Hepatocyte (in vitro differentiated cells): ENCODE measurements around the gene SPAAR. TPM values are rescaled to one million over a fixed set of nuclear protein-coding genes. Genes with fewer than 3 reads are reported as not detected.

Experiments used
- DNase-seq: peaks from one replicate; pipeline ENCODE4 v3.0.0-alpha.2; 2016; ENCODE audit warnings: low spot score
- H2AFZ ChIP-seq: fragments of 200-600 bp; sonication (generic); 2 replicates; pipeline ENCODE4 v1.6.0; 2016; ENCODE audit warnings: antibody characterized with exemption, mild to moderate bottlenecking
- H3K27ac ChIP-seq: fragments of 200-600 bp; sonication (generic); 2 replicates; pipeline ENCODE4 v1.5.1; 2016; ENCODE audit warnings: mild to moderate bottlenecking
- H3K27me3 ChIP-seq: fragments of 200-600 bp; sonication (generic); 2 replicates; pipeline ENCODE4 v1.6.1; 2016
- H3K36me3 ChIP-seq: fragments of 200-600 bp; sonication (generic); replicated peaks from 2 replicates; pipeline ENCODE4 v1.5.1; 2016; ENCODE audit warnings: low read depth; ENCODE audit not compliant: insufficient read depth
- H3K4me1 ChIP-seq: fragments of 200-600 bp; sonication (generic); 2 replicates; pipeline ENCODE4 v1.5.1; 2016; ENCODE audit warnings: mild to moderate bottlenecking, moderate library complexity; ENCODE audit not compliant: insufficient read depth
- H3K4me2 ChIP-seq: fragments of 200-600 bp; sonication (generic); 2 replicates; pipeline ENCODE4 v1.6.0; 2016
- H3K4me3 ChIP-seq: fragments of 200-600 bp; sonication (generic); 2 replicates; pipeline ENCODE4 v1.5.1; 2016; ENCODE audit warnings: mild to moderate bottlenecking
- H3K79me2 ChIP-seq: fragments of 200-600 bp; sonication (generic); 2 replicates; pipeline ENCODE4 v1.6.0; 2017; ENCODE audit warnings: mild to moderate bottlenecking
- H3K9me2 ChIP-seq: fragments of 200-600 bp; sonication (generic); replicated peaks from 2 replicates; pipeline ENCODE4 v1.6.0; 2017; ENCODE audit warnings: mild to moderate bottlenecking; ENCODE audit not compliant: insufficient read depth
- H3K9me3 ChIP-seq: fragments of 200-600 bp; sonication (generic); 2 replicates; pipeline ENCODE4 v1.5.1; 2016; ENCODE audit warnings: low read depth, mild to moderate bottlenecking
- H4K20me1 ChIP-seq: fragments of 200-600 bp; sonication (generic); 2 replicates; pipeline ENCODE4 v1.6.0; 2016; ENCODE audit warnings: mild to moderate bottlenecking; ENCODE audit not compliant: insufficient read depth, poor library complexity, severe bottlenecking
- EZH2 ChIP-seq: fragments of 200-600 bp; sonication (generic); IDR thresholded peaks from 2 replicates; pipeline ENCODE4 v1.6.1; 2016; ENCODE audit warnings: antibody characterized with exemption, mild to moderate bottlenecking, borderline replicate concordance
- EZH2phosphoT487 ChIP-seq: fragments of 200-600 bp; sonication (generic); IDR thresholded peaks from one replicate; pipeline ENCODE4 v1.6.1; 2018; ENCODE audit warnings: antibody characterized with exemption, mild to moderate bottlenecking, low read depth, moderate library complexity; ENCODE audit not compliant: unreplicated experiment, severe bottlenecking
- WGBS: methylation state at CpG from one replicate; pipeline ENCODE4 v1.1.6; 2016; ENCODE audit warnings: low lambda C conversion rate; ENCODE audit errors: missing lambda C conversion rate; 5-methylcytosine and 5-hydroxymethylcytosine counted together
- polyA plus RNA-seq: library from polyadenylated mRNA; unstranded; fragments of >200 nt; fragmentation: Nextera tagmentation; extraction: Ambion mirVana; gene quantifications from 2 replicates; pipeline ENCODE4 v1.2.1, GENCODE V29; 2016
- total RNA-seq: library from RNA; depleted of rRNA; stranded (reverse); fragments of >200 nt; gene quantifications from 2 replicates; pipeline ENCODE4 v1.2.3, GENCODE V29; 2014
- TF ChIP-seq, protein P1 (sequence below): fragments of 200-600 bp; sonication (generic); IDR thresholded peaks from 2 replicates; pipeline ENCODE4 v1.5.1; 2016; ENCODE audit warnings: antibody characterized with exemption, mild to moderate bottlenecking; ENCODE audit not compliant: poor library complexity

SPAAR gene
- total and polyA plus RNA-seq, 2 experiments from 2014 or later: not detected

DNA sequence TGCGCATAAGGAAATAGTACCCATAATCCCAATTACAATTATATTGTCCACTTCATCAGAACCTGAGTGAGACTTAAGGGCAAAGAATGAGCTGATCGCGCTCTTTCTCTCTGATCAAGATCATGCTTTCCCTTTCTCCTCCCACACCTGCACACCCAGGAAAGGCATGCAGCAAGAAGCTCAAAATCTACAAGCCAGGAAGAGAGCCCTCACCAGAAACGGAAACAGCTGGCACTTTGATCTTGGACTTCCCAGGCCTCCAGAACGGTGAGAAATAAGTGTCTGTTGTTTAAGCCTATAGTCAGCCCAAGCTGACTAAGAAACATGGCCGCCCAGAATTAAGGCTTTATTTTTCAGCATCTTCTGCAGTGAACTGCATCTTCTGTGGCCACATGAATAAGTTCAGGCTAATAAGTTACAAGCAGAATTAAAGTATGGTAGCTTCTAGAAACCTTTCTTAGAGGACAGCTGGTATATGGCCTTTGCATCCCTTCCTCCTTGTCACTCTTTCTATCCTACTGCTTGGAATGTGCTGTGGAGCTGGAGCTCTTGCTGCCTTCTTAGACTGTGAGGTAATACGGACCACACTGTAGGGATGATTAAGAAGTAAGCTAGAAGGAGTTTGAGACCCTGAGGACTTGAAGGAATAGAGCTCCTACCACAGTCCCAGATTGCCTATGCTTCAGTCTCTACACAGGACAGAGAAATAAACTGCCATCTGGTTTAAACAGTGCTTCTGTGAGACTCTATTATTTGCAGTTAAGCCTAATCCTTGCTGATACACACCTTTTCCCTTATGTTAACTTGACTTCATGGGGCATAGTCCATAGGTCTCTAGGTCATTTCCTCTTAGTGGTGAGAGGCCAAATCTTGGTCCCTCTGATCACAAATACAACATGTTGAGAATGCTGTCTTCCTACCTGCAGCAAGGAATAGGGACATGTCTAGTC, 31.4 kb downstream of the SPAAR start:
- peak overlapping the region; percentile 36 for H3K27ac ChIP-seq
- H3K4me2 ChIP-seq: no peak overlapping the region
- no peak overlapping the region for H2AFZ ChIP-seq

DNA sequence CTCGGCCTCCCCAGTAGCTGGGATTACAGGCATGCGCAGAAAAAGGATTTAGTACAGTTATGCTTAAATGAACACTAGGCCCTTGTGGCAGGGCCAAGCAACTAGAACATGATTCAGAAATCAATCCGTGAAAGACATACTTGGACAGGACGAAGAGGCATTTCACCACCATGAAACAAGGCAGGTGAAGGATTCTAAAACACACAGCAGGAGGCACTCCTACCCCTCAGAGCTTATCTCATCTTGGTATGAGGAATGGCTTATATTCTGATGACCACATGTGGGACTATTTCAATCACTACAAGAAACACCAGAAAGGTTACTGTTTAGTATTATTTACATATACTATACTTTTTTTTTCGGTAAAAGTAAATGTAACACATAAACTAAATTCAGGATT, 33.0 kb downstream of the SPAAR start:
- H3K27ac ChIP-seq: no peak overlapping the region
- H3K9me3 ChIP-seq: no peaks in the 10 kb centered on the region
- WGBS: 90% methylated on average over 5 of the region's 5 CpGs
- no peaks in the 10 kb centered on the region for H3K9me2 ChIP-seq
- TF ChIP-seq, protein P1, sequence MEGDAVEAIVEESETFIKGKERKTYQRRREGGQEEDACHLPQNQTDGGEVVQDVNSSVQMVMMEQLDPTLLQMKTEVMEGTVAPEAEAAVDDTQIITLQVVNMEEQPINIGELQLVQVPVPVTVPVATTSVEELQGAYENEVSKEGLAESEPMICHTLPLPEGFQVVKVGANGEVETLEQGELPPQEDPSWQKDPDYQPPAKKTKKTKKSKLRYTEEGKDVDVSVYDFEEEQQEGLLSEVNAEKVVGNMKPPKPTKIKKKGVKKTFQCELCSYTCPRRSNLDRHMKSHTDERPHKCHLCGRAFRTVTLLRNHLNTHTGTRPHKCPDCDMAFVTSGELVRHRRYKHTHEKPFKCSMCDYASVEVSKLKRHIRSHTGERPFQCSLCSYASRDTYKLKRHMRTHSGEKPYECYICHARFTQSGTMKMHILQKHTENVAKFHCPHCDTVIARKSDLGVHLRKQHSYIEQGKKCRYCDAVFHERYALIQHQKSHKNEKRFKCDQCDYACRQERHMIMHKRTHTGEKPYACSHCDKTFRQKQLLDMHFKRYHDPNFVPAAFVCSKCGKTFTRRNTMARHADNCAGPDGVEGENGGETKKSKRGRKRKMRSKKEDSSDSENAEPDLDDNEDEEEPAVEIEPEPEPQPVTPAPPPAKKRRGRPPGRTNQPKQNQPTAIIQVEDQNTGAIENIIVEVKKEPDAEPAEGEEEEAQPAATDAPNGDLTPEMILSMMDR: no peak
- TF ChIP-seq EZH2 (no peak), EZH2phosphoT487 (no peak)
- no peaks in the 10 kb centered on the region for H3K27me3 ChIP-seq
- H3K79me2 ChIP-seq: no peaks in the 10 kb centered on the region
- no peak overlapping the region for H3K4me2 ChIP-seq
- H3K4me1 ChIP-seq: peaks cover 3% of the 10 kb centered on the region
- no peak overlapping the region for H3K4me3 ChIP-seq
- DNase-seq: no peak
- H2AFZ ChIP-seq: no peak overlapping the region
- no peaks in the 10 kb centered on the region for H3K36me3 ChIP-seq
- H4K20me1 ChIP-seq: no peaks in the 10 kb centered on the region

More for the DNA sequence above, 31.4 kb downstream of the SPAAR start:
- WGBS: 63% methylated on average over 7 of the region's 7 CpGs
- Histone ChIP-seq H4K20me1 (no peaks in the 10 kb centered on the region), H3K9me3 (no peaks in the 10 kb centered on the region), H3K4me3 (no peak overlapping the region), H3K27me3 (no peaks in the 10 kb centered on the region), H3K79me2 (no peaks in the 10 kb centered on the region), H3K36me3 (no peaks in the 10 kb centered on the region), H3K4me1 (peaks cover 7% of the 10 kb centered on the region), H3K9me2 (no peaks in the 10 kb centered on the region)
- DNase-seq: no peak
- TF ChIP-seq EZH2phosphoT487 (no peak), EZH2 (no peak)
- TF ChIP-seq, protein P1: no peak

DNA sequence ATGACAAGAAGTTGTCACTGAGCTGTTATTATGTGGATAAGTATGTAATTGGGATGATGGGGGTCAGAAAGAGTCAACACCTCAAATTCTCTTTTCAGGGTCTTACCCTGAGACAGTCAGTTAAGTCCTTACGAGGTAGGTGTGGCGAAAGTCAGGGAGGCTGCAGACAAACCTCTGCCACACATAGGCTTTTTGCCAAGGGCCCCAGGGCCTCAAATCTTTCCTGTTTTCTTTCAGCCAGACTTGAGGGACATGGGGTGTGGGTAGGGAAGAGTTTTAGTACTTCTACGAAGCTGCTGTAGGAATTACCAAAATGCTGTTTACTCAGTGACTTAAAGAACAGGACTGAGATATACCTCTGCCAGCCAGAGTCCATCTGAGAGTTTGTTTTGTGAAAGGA, 34.9 kb downstream of the SPAAR start:
- peaks cover 3% of the 10 kb centered on the region for H3K4me1 ChIP-seq
- no peaks in the 10 kb centered on the region for H3K79me2 ChIP-seq
- no peaks in the 10 kb centered on the region for H4K20me1 ChIP-seq
- no peaks in the 10 kb centered on the region for H3K36me3 ChIP-seq
- no peak overlapping the region for H3K4me2 ChIP-seq
- no peak for TF ChIP-seq EZH2phosphoT487
- TF ChIP-seq EZH2: no peak
- TF ChIP-seq, protein P1: no peak
- no peaks in the 10 kb centered on the region for H3K27me3 ChIP-seq
- H3K4me3 ChIP-seq: no peak overlapping the region
- no peak overlapping the region for H3K27ac ChIP-seq
- WGBS: 85% methylated on average over 3 of the region's 3 CpGs
- H3K9me2 ChIP-seq: no peaks in the 10 kb centered on the region
- H3K9me3 ChIP-seq: no peaks in the 10 kb centered on the region
- DNase-seq: no peak
- no peak overlapping the region for H2AFZ ChIP-seq
